Heart right ventricle (tissue), 16 donors: ENCODE data around the gene EIF5. TPM values are rescaled to one million over a fixed set of nuclear protein-coding genes. Genes with fewer than 3 reads are reported as not detected.

Experiments
- ATAC-seq, 8 donors: fragments of 200-7000 bp; cut with Tn5 transposase; one replicate each; pipeline ENCODE4 v1.9.1; 2020; ENCODE audit warnings: mild to moderate bottlenecking in 8 of 8, moderate library complexity in 8 of 8, moderate number of reproducible peaks in 1 of 8
- DNase-seq, 2 donors: peaks; one replicate each; pipeline ENCODE4 v3.0.0-alpha.2; 2020
- H3K27ac ChIP-seq, 10 donors: fragments of 200-600 bp; sonication (generic) in 2 of 10; one replicate each; pipeline versions ENCODE4 v1.5.0 to v1.8.0; 2020 to 2022; ENCODE audit warnings: mild to moderate bottlenecking in 3 of 10
- H3K27me3 ChIP-seq, 7 donors: fragments of 200-600 bp; one replicate each; pipeline ENCODE4 v1.8.0; 2021 to 2022; ENCODE audit warnings: mild to moderate bottlenecking in 2 of 7
- H3K36me3 ChIP-seq, 9 donors: fragments of 200-600 bp; sonication (generic) in 1 of 9; one replicate each; pipeline versions ENCODE4 v1.5.0 to v1.8.0; 2020 to 2022; ENCODE audit warnings: mild to moderate bottlenecking in 2 of 9
- H3K4me1 ChIP-seq, 9 donors: fragments of 200-600 bp; sonication (generic) in 1 of 9; one replicate each; pipeline versions ENCODE4 v1.5.0 to v1.8.0; 2020 to 2022; ENCODE audit warnings: mild to moderate bottlenecking in 4 of 9
- H3K4me3 ChIP-seq, 10 donors: fragments of 200-600 bp; sonication (generic) in 2 of 10; one replicate each; pipeline versions ENCODE4 v1.5.0 to v1.8.0; 2020 to 2022; ENCODE audit warnings: mild to moderate bottlenecking in 7 of 10, moderate library complexity in 2 of 10
- H3K9me3 ChIP-seq, 11 donors: fragments of 200-600 bp in 10 of 11; sonication (generic) in 2 of 11; one replicate each; pipeline versions ENCODE4 v1.5.0 to v1.8.0; 2013 to 2022; ENCODE audit warnings: mild to moderate bottlenecking in 2 of 11, control low read depth in 1 of 11, moderate library complexity in 1 of 11
- CTCF ChIP-seq, 9 donors: fragments of 200-600 bp; sonication (generic) in 2 of 9; IDR thresholded peaks; one replicate each; pipeline versions ENCODE4 v1.5.0 to v1.8.0; 2021 to 2022; ENCODE audit warnings: antibody characterized with exemption in 9 of 9, mild to moderate bottlenecking in 5 of 9, moderate library complexity in 1 of 9
- WGBS, 2 donors: extraction: QIAGEN DNeasy Blood & Tissue Kit; methylation state at CpG; one replicate each; pipeline ENCODE4 v1.1.7; 2013; ENCODE audit warnings: inconsistent platforms in 1 of 2; 5-methylcytosine and 5-hydroxymethylcytosine counted together
- intact Hi-C, 10 donors: fragments of 100-400 bp; cut with DNase I; formaldehyde crosslinking; loops; one replicate each; pipeline versions ENCODE4 v1.11.1 to v1.14.2; 2022
- polyA plus RNA-seq, 2 donors: library from polyadenylated mRNA; stranded (reverse); fragments of 200-250 nt; gene quantifications; one replicate each; pipeline ENCODE4 v1.2.3, GENCODE V29; 2013
- total RNA-seq, 10 donors: library from RNA; stranded (reverse); fragmentation: NEBNext Ultra II Directional in 3 of 10; extraction: Animal tissue kit (Norgen Biotek cat#: 25700) in 3 of 10; gene quantifications; one replicate each; pipeline versions ENCODE4 v1.2.1 to v1.2.4, GENCODE V29; 2021 to 2023
- donor health status: Arrhythmogenic right ventricular cardiomyopathy.
- donor health status: ischemic (EF 13 %, LVEDD 7.1; RV severe dilation, severe dysfunction).
- donor health status: healthy with polysubstance abuse.
- donor health status: DM: no; HTN: yes; CAD: no.
- donor health status: DM: no; HTN: no; CAD: no.
- donor health status: ischemic (EF 25% LVEDD 6.9; RV normal size, moderate dysfunction).
- donor health status: ischemic (EF 25% LVEDD 5.7; RV mildly dilated, moderate dysfunction).
- donor health status: healthy.
- donor health status: DM: yes; HTN: yes; CAD: no.
- donor health status: Ischemic cardiomyopathy.
- donor health status: ischemic (EF 35%, LVEDD 5.7; RV mildly dilated, moderate dysfunction).
- donor health status: nonischemic (EF 11% LVEDD 7.7; RV severe dilation, severe dysfunction).
- donor health status: DM: yes; HTN: yes; CAD: no.
- donor health status: PGD.
- donor health status: ischemic (EF 29% LVEDD 5.4; RV normal size, mild dysfunction).
- donor health status: nonischemic (EF 23%, LVEDD 6.1; RV moderate dilation, normal function).

EIF5 gene
- total and polyA plus RNA-seq, 12 donors = 56.7 to 323 (median 230) TPM

- no peak for ATAC-seq
- TF ChIP-seq CTCF (IDR thresholded peaks at IDR 0.05) = no peak
- H3K4me1 ChIP-seq = peaks cover 7 to 45% (median 24%) of the 10 kb centered on the region in 9 donors
- H3K27me3 ChIP-seq = no peaks in the 10 kb centered on the region
- intact Hi-C loops = loop anchor here in 1 of 10 donors (10.0 kb wide), 1 partner anchor 124 kb away; no protein-coding TSS in a partner anchor
- no peak overlapping the region for H3K4me3 ChIP-seq
- no peaks in the 10 kb centered on the region for H3K9me3 ChIP-seq
- WGBS, 2 donors = 86 to 90% methylated on average over 6 of the region's 6 CpGs
- no peak for DNase-seq
- peaks cover 7 to 100% (median 83%) of the 10 kb centered on the region in 9 donors for H3K36me3 ChIP-seq
- H3K27ac ChIP-seq = no peak overlapping the region
Observed at GRCh38 chr14:103340480-103341212, 6.6 kb downstream of the EIF5 start.

GRCh38 chr14:103341250-103342129 is 7.5 kb downstream of the EIF5 start:
- WGBS, 2 donors = 76 to 78% methylated on average over 5 of the region's 5 CpGs
- Histone ChIP-seq H3K27me3 (no peaks in the 10 kb centered on the region), H3K27ac (no peak overlapping the region)

GRCh38 chr14:103343164-103343879 is 9.3 kb downstream of the EIF5 start:
- no peaks in the 10 kb centered on the region for H3K27me3 ChIP-seq
- no peak overlapping the region for H3K27ac ChIP-seq
- DNase-seq = no peak
- no peaks in the 10 kb centered on the region for H3K9me3 ChIP-seq
- WGBS, 2 donors = 83 to 86% methylated on average over 4 of the region's 4 CpGs
- H3K36me3 ChIP-seq = peaks cover 0 to 75% (median 60%) of the 10 kb centered on the region in 9 donors
- no peak overlapping the region for H3K4me3 ChIP-seq
- no peak for TF ChIP-seq CTCF (IDR thresholded peaks at IDR 0.05)
- H3K4me1 ChIP-seq = peaks cover 0 to 18% (median 3%) of the 10 kb centered on the region in 9 donors
- no peak for ATAC-seq
- intact Hi-C loops = loop anchor here in 1 of 10 donors (10.0 kb wide), 1 partner anchor 121 kb away; no protein-coding TSS in a partner anchor

More at GRCh38 chr14:103341250-103342129, 7.5 kb downstream of the EIF5 start:
- DNase-seq = no peak
- no peak for ATAC-seq
- intact Hi-C loops = loop anchor here in 1 of 10 donors (10.0 kb wide), 1 partner anchor 123 kb away; no protein-coding TSS in a partner anchor
- TF ChIP-seq CTCF (IDR thresholded peaks at IDR 0.05) = no peak
- H3K4me1 ChIP-seq = peaks cover 0 to 36% (median 16%) of the 10 kb centered on the region in 9 donors
- H3K9me3 ChIP-seq = no peaks in the 10 kb centered on the region
- H3K4me3 ChIP-seq = no peak overlapping the region
- peaks cover 7 to 93% (median 79%) of the 10 kb centered on the region in 9 donors for H3K36me3 ChIP-seq
